Measurements from ENCODE around the gene PIP5K1C. TPM values are rescaled to one million over a fixed set of nuclear protein-coding genes. Genes with fewer than 3 reads are reported as not detected.

The PIP5K1C gene
- total and polyA plus RNA-seq, 10 of the 15 experiments (the other 5 are each of a cell fraction or from before 2014, with no cell fraction given), result 0.39 to 19.6 (median 5.3) TPM

DNA sequence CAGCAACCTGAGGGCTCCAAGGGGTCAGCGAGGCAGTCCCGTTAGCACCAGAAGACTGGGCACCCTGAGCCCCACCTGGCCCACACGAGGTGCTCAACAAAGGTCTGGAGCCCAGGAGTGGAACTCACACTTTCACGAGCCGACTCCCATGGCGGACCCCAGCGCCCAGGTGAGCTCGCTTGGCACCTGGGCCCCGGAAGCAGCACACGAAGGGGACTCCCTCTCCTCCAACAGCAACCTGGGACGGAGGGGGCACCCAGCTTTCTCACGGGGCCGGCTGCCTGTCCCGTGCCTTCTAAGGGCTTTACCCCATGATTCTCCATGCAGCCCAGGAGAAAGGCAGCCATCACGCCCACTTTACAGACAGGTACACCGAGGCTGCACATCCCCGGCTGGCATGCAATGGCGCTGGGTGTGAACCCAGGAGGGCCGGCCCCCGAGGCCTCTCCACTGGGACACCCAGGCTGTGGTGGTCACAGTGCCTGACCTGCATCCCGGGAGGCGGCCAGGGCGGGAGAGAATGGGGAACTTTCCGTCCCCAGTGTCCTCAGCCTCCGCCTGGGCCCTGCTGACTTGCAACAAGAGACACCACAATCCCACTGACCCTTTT lies 5.0 kb downstream of the PIP5K1C start (continued):
- TF ChIP-seq, protein P1, sequence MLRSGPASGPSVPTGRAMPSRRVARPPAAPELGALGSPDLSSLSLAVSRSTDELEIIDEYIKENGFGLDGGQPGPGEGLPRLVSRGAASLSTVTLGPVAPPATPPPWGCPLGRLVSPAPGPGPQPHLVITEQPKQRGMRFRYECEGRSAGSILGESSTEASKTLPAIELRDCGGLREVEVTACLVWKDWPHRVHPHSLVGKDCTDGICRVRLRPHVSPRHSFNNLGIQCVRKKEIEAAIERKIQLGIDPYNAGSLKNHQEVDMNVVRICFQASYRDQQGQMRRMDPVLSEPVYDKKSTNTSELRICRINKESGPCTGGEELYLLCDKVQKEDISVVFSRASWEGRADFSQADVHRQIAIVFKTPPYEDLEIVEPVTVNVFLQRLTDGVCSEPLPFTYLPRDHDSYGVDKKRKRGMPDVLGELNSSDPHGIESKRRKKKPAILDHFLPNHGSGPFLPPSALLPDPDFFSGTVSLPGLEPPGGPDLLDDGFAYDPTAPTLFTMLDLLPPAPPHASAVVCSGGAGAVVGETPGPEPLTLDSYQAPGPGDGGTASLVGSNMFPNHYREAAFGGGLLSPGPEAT (IDR thresholded peaks at IDR 0.05; ENCODE audit: low read depth), result no peak
- TF ChIP-seq, protein P2, sequence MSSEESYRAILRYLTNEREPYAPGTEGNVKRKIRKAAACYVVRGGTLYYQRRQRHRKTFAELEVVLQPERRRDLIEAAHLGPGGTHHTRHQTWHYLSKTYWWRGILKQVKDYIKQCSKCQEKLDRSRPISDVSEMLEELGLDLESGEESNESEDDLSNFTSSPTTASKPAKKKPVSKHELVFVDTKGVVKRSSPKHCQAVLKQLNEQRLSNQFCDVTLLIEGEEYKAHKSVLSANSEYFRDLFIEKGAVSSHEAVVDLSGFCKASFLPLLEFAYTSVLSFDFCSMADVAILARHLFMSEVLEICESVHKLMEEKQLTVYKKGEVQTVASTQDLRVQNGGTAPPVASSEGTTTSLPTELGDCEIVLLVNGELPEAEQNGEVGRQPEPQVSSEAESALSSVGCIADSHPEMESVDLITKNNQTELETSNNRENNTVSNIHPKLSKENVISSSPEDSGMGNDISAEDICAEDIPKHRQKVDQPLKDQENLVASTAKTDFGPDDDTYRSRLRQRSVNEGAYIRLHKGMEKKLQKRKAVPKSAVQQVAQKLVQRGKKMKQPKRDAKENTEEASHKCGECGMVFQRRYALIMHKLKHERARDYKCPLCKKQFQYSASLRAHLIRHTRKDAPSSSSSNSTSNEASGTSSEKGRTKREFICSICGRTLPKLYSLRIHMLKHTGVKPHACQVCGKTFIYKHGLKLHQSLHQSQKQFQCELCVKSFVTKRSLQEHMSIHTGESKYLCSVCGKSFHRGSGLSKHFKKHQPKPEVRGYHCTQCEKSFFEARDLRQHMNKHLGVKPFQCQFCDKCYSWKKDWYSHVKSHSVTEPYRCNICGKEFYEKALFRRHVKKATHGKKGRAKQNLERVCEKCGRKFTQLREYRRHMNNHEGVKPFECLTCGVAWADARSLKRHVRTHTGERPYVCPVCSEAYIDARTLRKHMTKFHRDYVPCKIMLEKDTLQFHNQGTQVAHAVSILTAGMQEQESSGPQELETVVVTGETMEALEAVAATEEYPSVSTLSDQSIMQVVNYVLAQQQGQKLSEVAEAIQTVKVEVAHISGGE (CRISPR knock-in tag; IDR thresholded peaks at IDR 0.05), result no peak
- no peak for TF ChIP-seq ETV6 (conservative IDR thresholded peaks at IDR 0.05 in 1 of 2, IDR thresholded peaks at IDR 0.05 in 1 of 2; ENCODE audit: borderline replicate concordance in 1 of 2, low read depth in 1 of 2)
- no peak for TF ChIP-seq NFYB (IDR thresholded peaks at IDR 0.05; ENCODE audit: insufficient read depth, low read depth, low read length)
- TF ChIP-seq SMAD1 (IDR thresholded peaks at IDR 0.05; ENCODE audit: low read depth, partially characterized antibody), result no peak
